Ishikawa (cell line): ENCODE data around the gene RNF151.

Experiments
- MAX ChIP-seq: IDR thresholded peaks from 2 replicates; pipeline ENCODE4 v1.6.1; 2012
- TAF1 ChIP-seq: IDR thresholded peaks from 2 replicates; pipeline ENCODE4 v1.6.1; 2012; ENCODE audit warnings: low read depth, mild to moderate bottlenecking
- TF ChIP-seq, protein P1 (sequence below): IDR thresholded peaks from 2 replicates; pipeline ENCODE4 v1.6.1; 2012; ENCODE audit warnings: low read depth, mild to moderate bottlenecking

GRCh38 chr16:1942047-1942809 is 24.4 kb upstream of the RNF151 start:
- TF ChIP-seq, protein P1, sequence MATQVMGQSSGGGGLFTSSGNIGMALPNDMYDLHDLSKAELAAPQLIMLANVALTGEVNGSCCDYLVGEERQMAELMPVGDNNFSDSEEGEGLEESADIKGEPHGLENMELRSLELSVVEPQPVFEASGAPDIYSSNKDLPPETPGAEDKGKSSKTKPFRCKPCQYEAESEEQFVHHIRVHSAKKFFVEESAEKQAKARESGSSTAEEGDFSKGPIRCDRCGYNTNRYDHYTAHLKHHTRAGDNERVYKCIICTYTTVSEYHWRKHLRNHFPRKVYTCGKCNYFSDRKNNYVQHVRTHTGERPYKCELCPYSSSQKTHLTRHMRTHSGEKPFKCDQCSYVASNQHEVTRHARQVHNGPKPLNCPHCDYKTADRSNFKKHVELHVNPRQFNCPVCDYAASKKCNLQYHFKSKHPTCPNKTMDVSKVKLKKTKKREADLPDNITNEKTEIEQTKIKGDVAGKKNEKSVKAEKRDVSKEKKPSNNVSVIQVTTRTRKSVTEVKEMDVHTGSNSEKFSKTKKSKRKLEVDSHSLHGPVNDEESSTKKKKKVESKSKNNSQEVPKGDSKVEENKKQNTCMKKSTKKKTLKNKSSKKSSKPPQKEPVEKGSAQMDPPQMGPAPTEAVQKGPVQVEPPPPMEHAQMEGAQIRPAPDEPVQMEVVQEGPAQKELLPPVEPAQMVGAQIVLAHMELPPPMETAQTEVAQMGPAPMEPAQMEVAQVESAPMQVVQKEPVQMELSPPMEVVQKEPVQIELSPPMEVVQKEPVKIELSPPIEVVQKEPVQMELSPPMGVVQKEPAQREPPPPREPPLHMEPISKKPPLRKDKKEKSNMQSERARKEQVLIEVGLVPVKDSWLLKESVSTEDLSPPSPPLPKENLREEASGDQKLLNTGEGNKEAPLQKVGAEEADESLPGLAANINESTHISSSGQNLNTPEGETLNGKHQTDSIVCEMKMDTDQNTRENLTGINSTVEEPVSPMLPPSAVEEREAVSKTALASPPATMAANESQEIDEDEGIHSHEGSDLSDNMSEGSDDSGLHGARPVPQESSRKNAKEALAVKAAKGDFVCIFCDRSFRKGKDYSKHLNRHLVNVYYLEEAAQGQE = no peak
- TF ChIP-seq TAF1 (no peak), MAX (no peak)
